ENCODE measurements around the gene ADORA1. TPM values are rescaled to one million over a fixed set of nuclear protein-coding genes. Genes with fewer than 3 reads are reported as not detected.

Gene ADORA1
- total and polyA plus RNA-seq, 2 donors = 0.28 to 0.64 TPM

- Histone ChIP-seq H3K27ac (ENCODE audit: low read depth in 1 of 2, low read length in 1 of 2) (no peak overlapping the region), H3K4me3 (ENCODE audit: low read length in 2 of 2) (no peak overlapping the region), H3K27me3 (ENCODE audit: control insufficient read depth in 2 of 2, insufficient read depth in 1 of 2, low read length in 1 of 2) (peaks cover 0 to 6% of the 10 kb centered on the region in 2 donors), H3K9me3 (ENCODE audit: control insufficient read depth in 2 of 2, insufficient read depth in 1 of 2, low read length in 1 of 2) (peaks cover 0 to 3% of the 10 kb centered on the region in 2 donors), H3K36me3 (ENCODE audit: control insufficient read depth in 2 of 2, insufficient read depth in 2 of 2, low read length in 1 of 2) (no peaks in the 10 kb centered on the region), H3K4me1 (ENCODE audit: control insufficient read depth in 2 of 2, insufficient read depth in 2 of 2, low read length in 2 of 2) (no peaks in the 10 kb centered on the region)
- WGBS = 93% methylated on average over 6 of the region's 6 CpGs
- no peak for DNase-seq (ENCODE audit: low read depth in 6 of 9, low spot score in 9 of 9)
These were observed 35.7 kb upstream of the ADORA1 start for GRCh38 chr1:203091761-203092330.

DNA sequence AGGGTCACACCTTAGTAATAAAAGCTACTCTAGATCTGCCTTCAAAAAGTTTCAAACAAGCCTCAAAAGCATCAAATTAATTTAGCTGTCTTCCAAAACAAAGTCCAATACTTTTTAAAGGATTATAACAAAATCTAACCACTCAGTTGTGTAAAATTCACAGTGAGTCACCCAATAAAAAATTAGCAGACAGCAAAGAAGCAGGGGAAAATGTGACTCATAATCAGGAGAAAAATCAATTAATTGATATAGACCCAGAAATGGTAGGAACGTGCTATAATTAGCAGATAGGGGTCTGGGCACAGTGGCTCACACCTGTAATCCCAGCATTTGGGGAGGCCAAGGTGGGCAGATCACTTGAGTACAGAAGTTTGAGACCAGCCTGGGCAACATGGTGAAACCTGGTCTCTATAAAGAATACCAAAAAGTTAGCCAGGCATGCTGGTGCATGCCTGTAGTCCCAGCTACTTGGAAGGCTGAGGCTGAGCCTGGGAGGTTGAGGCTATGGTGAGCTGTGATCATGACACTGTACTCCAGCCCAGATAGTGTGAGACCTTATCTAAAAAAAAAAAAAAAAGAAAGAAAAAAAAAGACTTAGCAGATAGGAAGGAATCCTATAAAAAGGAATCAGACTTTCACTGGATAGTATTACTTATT, 33.6 kb upstream of the ADORA1 start:
- 85% methylated on average over 1 of the region's 1 CpG for WGBS

GRCh38 chr1:203095061-203095690, 32.4 kb upstream of the ADORA1 start:
- Histone ChIP-seq H3K36me3 (ENCODE audit: control insufficient read depth in 2 of 2, insufficient read depth in 2 of 2, low read length in 1 of 2) (no peaks in the 10 kb centered on the region), H3K9me3 (ENCODE audit: control insufficient read depth in 2 of 2, insufficient read depth in 1 of 2, low read length in 1 of 2) (peaks cover 0 to 3% of the 10 kb centered on the region in 2 donors), H3K4me1 (ENCODE audit: control insufficient read depth in 2 of 2, insufficient read depth in 2 of 2, low read length in 2 of 2) (no peaks in the 10 kb centered on the region), H3K27ac (ENCODE audit: low read depth in 1 of 2, low read length in 1 of 2) (no peak overlapping the region), H3K4me3 (ENCODE audit: low read length in 2 of 2) (no peak overlapping the region), H3K27me3 (ENCODE audit: control insufficient read depth in 2 of 2, insufficient read depth in 1 of 2, low read length in 1 of 2) (peaks cover 0 to 4% of the 10 kb centered on the region in 2 donors)
- WGBS = 96% methylated on average over 1 of the region's 1 CpG
- DNase-seq (ENCODE audit: low read depth in 6 of 9, low spot score in 9 of 9) = no peak

More for the DNA sequence above, 33.6 kb upstream of the ADORA1 start:
- peaks cover 0 to 3% of the 10 kb centered on the region in 2 donors for H3K9me3 ChIP-seq (ENCODE audit: control insufficient read depth in 2 of 2, insufficient read depth in 1 of 2, low read length in 1 of 2)
- H3K4me1 ChIP-seq (ENCODE audit: control insufficient read depth in 2 of 2, insufficient read depth in 2 of 2, low read length in 2 of 2) = no peaks in the 10 kb centered on the region
- peaks cover 0 to 9% of the 10 kb centered on the region in 2 donors for H3K27me3 ChIP-seq (ENCODE audit: control insufficient read depth in 2 of 2, insufficient read depth in 1 of 2, low read length in 1 of 2)
- no peak overlapping the region for H3K4me3 ChIP-seq (ENCODE audit: low read length in 2 of 2)
- H3K36me3 ChIP-seq (ENCODE audit: control insufficient read depth in 2 of 2, insufficient read depth in 2 of 2, low read length in 1 of 2) = no peaks in the 10 kb centered on the region
- DNase-seq (ENCODE audit: low read depth in 6 of 9, low spot score in 9 of 9) = no peak
- no peak overlapping the region for H3K27ac ChIP-seq (ENCODE audit: low read depth in 1 of 2, low read length in 1 of 2)

DNA sequence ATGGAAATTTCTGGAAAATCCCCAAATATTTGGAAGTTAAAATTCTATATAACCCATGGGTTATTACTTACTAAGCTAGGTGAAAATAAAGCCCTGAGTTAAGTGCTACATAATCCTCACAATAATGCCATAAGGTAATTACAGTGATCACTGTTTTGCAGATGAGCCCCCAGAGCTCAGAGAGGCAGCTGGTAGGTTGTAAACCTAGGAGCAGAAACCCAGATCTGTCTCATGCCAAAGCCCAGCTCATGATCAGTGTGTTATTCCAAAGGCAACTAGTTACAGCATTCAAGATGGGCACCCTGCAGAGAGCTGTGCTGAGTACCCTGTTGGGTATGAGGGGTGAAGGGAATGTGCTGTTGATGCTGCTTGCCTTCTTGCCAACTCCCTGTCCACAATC, 31.0 kb upstream of the ADORA1 start:
- H3K27me3 ChIP-seq (ENCODE audit: control insufficient read depth in 2 of 2, insufficient read depth in 1 of 2, low read length in 1 of 2) = peaks cover 0 to 2% of the 10 kb centered on the region in 2 donors
- H3K4me3 ChIP-seq (ENCODE audit: low read length in 2 of 2) = no peak overlapping the region
- H3K27ac ChIP-seq (ENCODE audit: low read depth in 1 of 2, low read length in 1 of 2) = no peak overlapping the region
- no peaks in the 10 kb centered on the region for H3K4me1 ChIP-seq (ENCODE audit: control insufficient read depth in 2 of 2, insufficient read depth in 2 of 2, low read length in 2 of 2)
- DNase-seq (ENCODE audit: low read depth in 6 of 9, low spot score in 9 of 9) = no peak
- no peaks in the 10 kb centered on the region for H3K36me3 ChIP-seq (ENCODE audit: control insufficient read depth in 2 of 2, insufficient read depth in 2 of 2, low read length in 1 of 2)
- H3K9me3 ChIP-seq (ENCODE audit: control insufficient read depth in 2 of 2, insufficient read depth in 1 of 2, low read length in 1 of 2) = peaks cover 0 to 3% of the 10 kb centered on the region in 2 donors

DNA sequence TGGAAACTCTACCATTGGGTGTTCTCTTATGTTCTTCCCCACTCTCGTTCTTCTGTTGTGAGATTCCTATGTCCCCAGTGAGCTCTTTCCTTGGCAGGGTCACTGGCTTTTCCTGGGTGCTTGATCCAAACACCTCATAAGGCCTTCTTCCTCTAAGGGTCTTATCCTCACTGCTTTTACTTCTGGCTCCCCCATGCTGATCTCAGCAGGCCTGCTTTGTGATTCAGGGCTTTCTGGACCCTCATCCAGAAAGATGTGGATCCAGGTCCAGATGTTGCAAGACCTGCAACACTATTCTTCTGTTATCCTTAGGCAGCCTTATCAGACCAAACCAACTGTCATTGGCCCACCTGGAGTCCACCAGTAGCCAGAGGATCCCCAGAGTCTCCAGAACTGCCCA, 30.5 kb upstream of the ADORA1 start:
- H3K27me3 ChIP-seq (ENCODE audit: control insufficient read depth in 2 of 2, insufficient read depth in 1 of 2, low read length in 1 of 2) = peaks cover 0 to 2% of the 10 kb centered on the region in 2 donors
- H3K27ac ChIP-seq (ENCODE audit: low read depth in 1 of 2, low read length in 1 of 2) = no peak overlapping the region
- H3K9me3 ChIP-seq (ENCODE audit: control insufficient read depth in 2 of 2, insufficient read depth in 1 of 2, low read length in 1 of 2) = peaks cover 0 to 3% of the 10 kb centered on the region in 2 donors
- WGBS = 100% methylated on average over 1 of the region's 1 CpG
- H3K4me3 ChIP-seq (ENCODE audit: low read length in 2 of 2) = no peak overlapping the region
- H3K36me3 ChIP-seq (ENCODE audit: control insufficient read depth in 2 of 2, insufficient read depth in 2 of 2, low read length in 1 of 2) = no peaks in the 10 kb centered on the region
- H3K4me1 ChIP-seq (ENCODE audit: control insufficient read depth in 2 of 2, insufficient read depth in 2 of 2, low read length in 2 of 2) = no peaks in the 10 kb centered on the region
- DNase-seq (ENCODE audit: low read depth in 6 of 9, low spot score in 9 of 9) = no peak

- peaks cover 0 to 4% of the 10 kb centered on the region in 2 donors for H3K27me3 ChIP-seq (ENCODE audit: control insufficient read depth in 2 of 2, insufficient read depth in 1 of 2, low read length in 1 of 2)
- H3K4me1 ChIP-seq (ENCODE audit: control insufficient read depth in 2 of 2, insufficient read depth in 2 of 2, low read length in 2 of 2) = no peaks in the 10 kb centered on the region
- no peak overlapping the region for H3K4me3 ChIP-seq (ENCODE audit: low read length in 2 of 2)
- no peak for DNase-seq (ENCODE audit: low read depth in 6 of 9, low spot score in 9 of 9)
- no peak overlapping the region for H3K27ac ChIP-seq (ENCODE audit: low read depth in 1 of 2, low read length in 1 of 2)
- 97% methylated on average over 1 of the region's 1 CpG for WGBS
- H3K36me3 ChIP-seq (ENCODE audit: control insufficient read depth in 2 of 2, insufficient read depth in 2 of 2, low read length in 1 of 2) = no peaks in the 10 kb centered on the region
- peaks cover 0 to 3% of the 10 kb centered on the region in 2 donors for H3K9me3 ChIP-seq (ENCODE audit: control insufficient read depth in 2 of 2, insufficient read depth in 1 of 2, low read length in 1 of 2)
These were observed 29.1 kb upstream of the ADORA1 start for GRCh38 chr1:203098445-203098844.

DNA sequence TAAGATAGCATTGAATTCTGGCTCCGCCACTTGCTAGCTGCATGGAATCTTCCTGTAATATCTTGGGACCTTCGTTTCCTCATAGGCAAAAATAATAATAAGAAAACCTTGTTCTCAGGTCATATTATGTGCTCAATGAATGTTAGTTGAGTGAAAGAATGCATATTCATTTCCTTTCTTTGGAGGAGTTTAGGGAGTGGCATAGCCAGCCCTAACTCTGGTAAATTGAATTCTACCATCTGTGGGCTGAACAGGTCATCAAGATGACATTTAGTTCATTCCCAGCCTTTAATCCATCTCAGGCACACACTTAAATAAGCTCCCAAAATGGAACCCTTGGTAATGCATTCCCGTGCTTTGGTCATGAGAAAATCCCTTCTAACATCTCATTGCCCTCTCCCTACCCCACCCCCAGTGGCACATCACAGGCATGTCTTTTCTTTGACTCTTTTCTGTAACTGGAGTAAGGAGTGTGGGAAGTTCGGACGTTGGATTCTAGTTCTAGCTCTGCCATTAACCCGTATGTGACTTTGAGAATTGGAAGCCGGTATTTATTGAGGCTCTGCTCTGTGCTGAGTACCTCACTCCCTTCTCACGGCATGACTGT, 28.5 kb upstream of the ADORA1 start:
- no peak for DNase-seq (ENCODE audit: low read depth in 6 of 9, low spot score in 9 of 9)
- Histone ChIP-seq H3K27ac (ENCODE audit: low read depth in 1 of 2, low read length in 1 of 2) (no peak overlapping the region), H3K9me3 (ENCODE audit: control insufficient read depth in 2 of 2, insufficient read depth in 1 of 2, low read length in 1 of 2) (peaks cover 0 to 3% of the 10 kb centered on the region in 2 donors), H3K36me3 (ENCODE audit: control insufficient read depth in 2 of 2, insufficient read depth in 2 of 2, low read length in 1 of 2) (no peaks in the 10 kb centered on the region), H3K4me3 (ENCODE audit: low read length in 2 of 2) (no peak overlapping the region), H3K27me3 (ENCODE audit: control insufficient read depth in 2 of 2, insufficient read depth in 1 of 2, low read length in 1 of 2) (peaks cover 0 to 4% of the 10 kb centered on the region in 2 donors), H3K4me1 (ENCODE audit: control insufficient read depth in 2 of 2, insufficient read depth in 2 of 2, low read length in 2 of 2) (no peaks in the 10 kb centered on the region)
- 95% methylated on average over 8 of the region's 8 CpGs for WGBS

DNA sequence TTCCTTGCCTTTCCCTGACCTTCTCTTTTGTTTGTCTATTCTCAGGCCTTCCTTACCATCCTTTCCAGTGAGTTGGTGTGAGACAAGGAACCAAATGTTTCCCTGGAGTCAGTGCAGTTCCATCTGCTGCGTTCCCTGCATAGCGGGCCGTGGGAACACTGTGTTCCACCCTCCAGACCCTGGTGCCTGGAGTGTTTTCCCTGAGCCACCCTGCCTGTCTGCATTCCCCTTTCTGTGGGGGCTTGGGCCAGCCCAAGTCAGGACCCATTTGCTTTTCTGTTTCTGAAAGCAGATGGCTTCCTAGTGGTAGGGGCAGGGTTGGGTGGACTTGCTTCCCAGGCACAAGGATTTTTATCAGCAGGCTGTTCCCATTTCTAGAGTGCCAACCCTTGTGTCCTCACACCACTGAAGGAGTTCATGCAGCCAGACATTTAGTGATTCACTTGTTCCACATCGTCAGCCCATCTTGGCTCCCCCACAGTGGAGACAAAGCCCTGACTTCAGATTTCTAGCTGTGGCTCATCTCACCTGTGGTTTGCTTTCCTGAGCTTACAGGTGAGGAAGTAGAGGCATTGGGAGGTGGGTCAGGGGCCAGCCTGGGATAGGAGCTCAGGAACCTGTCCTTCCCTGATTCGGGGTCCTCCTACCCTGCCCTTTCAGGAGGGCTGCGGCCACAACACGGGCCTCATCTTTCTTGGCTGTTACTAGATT, 27.6 kb upstream of the ADORA1 start:
- no peak overlapping the region for H3K4me3 ChIP-seq (ENCODE audit: low read length in 2 of 2)
- 96% methylated on average over 7 of the region's 7 CpGs for WGBS
- H3K4me1 ChIP-seq (ENCODE audit: control insufficient read depth in 2 of 2, insufficient read depth in 2 of 2, low read length in 2 of 2) = no peaks in the 10 kb centered on the region
- DNase-seq (ENCODE audit: low read depth in 6 of 9, low spot score in 9 of 9) = no peak
- H3K27ac ChIP-seq (ENCODE audit: low read depth in 1 of 2, low read length in 1 of 2) = no peak overlapping the region
- no peaks in the 10 kb centered on the region for H3K36me3 ChIP-seq (ENCODE audit: control insufficient read depth in 2 of 2, insufficient read depth in 2 of 2, low read length in 1 of 2)
- H3K9me3 ChIP-seq (ENCODE audit: control insufficient read depth in 2 of 2, insufficient read depth in 1 of 2, low read length in 1 of 2) = no peaks in the 10 kb centered on the region
- H3K27me3 ChIP-seq (ENCODE audit: control insufficient read depth in 2 of 2, insufficient read depth in 1 of 2, low read length in 1 of 2) = peaks cover 0 to 4% of the 10 kb centered on the region in 2 donors

DNA sequence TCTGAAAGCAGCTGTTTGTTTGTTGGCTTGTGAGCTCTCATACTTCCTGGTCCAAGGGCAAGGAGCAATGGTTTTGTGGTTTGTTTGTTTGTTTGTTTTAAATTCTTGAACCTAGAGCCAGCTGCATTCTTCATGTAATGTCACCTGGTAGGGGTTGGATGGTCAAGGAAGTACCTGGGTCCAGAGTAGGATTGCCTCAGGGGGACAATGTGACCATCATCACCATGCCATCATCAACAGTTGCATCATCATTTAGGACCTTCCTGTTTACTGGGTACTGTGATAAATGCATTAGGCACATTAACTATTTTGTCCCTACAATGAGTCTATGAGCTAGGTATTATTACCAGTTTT, 27.0 kb upstream of the ADORA1 start:
- peaks cover 0 to 4% of the 10 kb centered on the region in 2 donors for H3K27me3 ChIP-seq (ENCODE audit: control insufficient read depth in 2 of 2, insufficient read depth in 1 of 2, low read length in 1 of 2)
- no peaks in the 10 kb centered on the region for H3K36me3 ChIP-seq (ENCODE audit: control insufficient read depth in 2 of 2, insufficient read depth in 2 of 2, low read length in 1 of 2)
- no peak overlapping the region for H3K4me3 ChIP-seq (ENCODE audit: low read length in 2 of 2)
- H3K4me1 ChIP-seq (ENCODE audit: control insufficient read depth in 2 of 2, insufficient read depth in 2 of 2, low read length in 2 of 2) = no peaks in the 10 kb centered on the region
- H3K27ac ChIP-seq (ENCODE audit: low read depth in 1 of 2, low read length in 1 of 2) = no peak overlapping the region
- H3K9me3 ChIP-seq (ENCODE audit: control insufficient read depth in 2 of 2, insufficient read depth in 1 of 2, low read length in 1 of 2) = no peaks in the 10 kb centered on the region
- DNase-seq (ENCODE audit: low read depth in 6 of 9, low spot score in 9 of 9) = no peak

All from thymus (tissue), 11 donors.